Measurements from ENCODE around the gene RFX5.

- TF ChIP-seq POLR2A (IDR thresholded peaks at IDR 0.05), result no peak
- no peak for TF ChIP-seq CTCF (IDR thresholded peaks at IDR 0.05)
Observed at GRCh38 chr1:151311011-151311410, 36.0 kb downstream of the RFX5 start.

Data from uterus (tissue), 2 donors.